RWPE2 (cell line): Measurements from ENCODE around the gene MCOLN1.

Experiments used
- ATAC-seq: fragments of 200-7000 bp; cut with Tn5 transposase; 3 replicates; pipeline ENCODE4 v1.9.1; 2021; ENCODE audit warnings: low read depth
- DNase-seq: peaks from one replicate; pipeline ENCODE4 v3.0.0-alpha.2; 2020; ENCODE audit warnings: low spot score
- H3K27ac ChIP-seq: fragments of 450-650 bp; 2 replicates; pipeline ENCODE4 v1.5.1; 2017; ENCODE audit warnings: mild to moderate bottlenecking; ENCODE audit not compliant: poor library complexity, severe bottlenecking
- H3K27me3 ChIP-seq: fragments of 250-450 bp; sonication (Bioruptor Pico); 2 replicates; pipeline ENCODE4 v1.5.1; 2021; ENCODE audit warnings: mild to moderate bottlenecking, moderate library complexity; ENCODE audit not compliant: insufficient read depth, poor library complexity, severe bottlenecking
- H3K36me3 ChIP-seq: fragments of 250-450 bp; sonication (Bioruptor Pico); 2 replicates; pipeline ENCODE4 v1.5.1; 2020; ENCODE audit warnings: low read depth, mild to moderate bottlenecking, moderate library complexity
- H3K4me1 ChIP-seq: fragments of 250-450 bp; sonication (Bioruptor Pico); 2 replicates; pipeline ENCODE4 v1.5.1; 2021; ENCODE audit warnings: mild to moderate bottlenecking, moderate library complexity; ENCODE audit not compliant: insufficient read depth, poor library complexity, severe bottlenecking
- H3K4me3 ChIP-seq: fragments of 250-450 bp; sonication (Bioruptor Pico); 2 replicates; pipeline ENCODE4 v1.5.1; 2021; ENCODE audit warnings: mild to moderate bottlenecking, moderate library complexity; ENCODE audit not compliant: severe bottlenecking
- H3K9me3 ChIP-seq: fragments of 250-450 bp; sonication (Bioruptor Pico); 2 replicates; pipeline ENCODE4 v1.5.1; 2021; ENCODE audit warnings: mild to moderate bottlenecking, moderate library complexity; ENCODE audit not compliant: severe bottlenecking
- TF ChIP-seq, protein P1 (sequence below): fragments of 450-650 bp; IDR thresholded peaks from one replicate; pipeline ENCODE4 v1.5.1; 2017; ENCODE audit warnings: mild to moderate bottlenecking, moderate library complexity; ENCODE audit not compliant: poor library complexity, severe bottlenecking

Gene MCOLN1

GRCh38 chr19:7561325-7561724 is 38.9 kb downstream of the MCOLN1 start:
- no peak for DNase-seq
- H3K4me1 ChIP-seq, result no peaks in the 10 kb centered on the region
- peaks cover 5% of the 10 kb centered on the region for H3K36me3 ChIP-seq
- no peak overlapping the region for H3K4me3 ChIP-seq
- TF ChIP-seq, protein P1, sequence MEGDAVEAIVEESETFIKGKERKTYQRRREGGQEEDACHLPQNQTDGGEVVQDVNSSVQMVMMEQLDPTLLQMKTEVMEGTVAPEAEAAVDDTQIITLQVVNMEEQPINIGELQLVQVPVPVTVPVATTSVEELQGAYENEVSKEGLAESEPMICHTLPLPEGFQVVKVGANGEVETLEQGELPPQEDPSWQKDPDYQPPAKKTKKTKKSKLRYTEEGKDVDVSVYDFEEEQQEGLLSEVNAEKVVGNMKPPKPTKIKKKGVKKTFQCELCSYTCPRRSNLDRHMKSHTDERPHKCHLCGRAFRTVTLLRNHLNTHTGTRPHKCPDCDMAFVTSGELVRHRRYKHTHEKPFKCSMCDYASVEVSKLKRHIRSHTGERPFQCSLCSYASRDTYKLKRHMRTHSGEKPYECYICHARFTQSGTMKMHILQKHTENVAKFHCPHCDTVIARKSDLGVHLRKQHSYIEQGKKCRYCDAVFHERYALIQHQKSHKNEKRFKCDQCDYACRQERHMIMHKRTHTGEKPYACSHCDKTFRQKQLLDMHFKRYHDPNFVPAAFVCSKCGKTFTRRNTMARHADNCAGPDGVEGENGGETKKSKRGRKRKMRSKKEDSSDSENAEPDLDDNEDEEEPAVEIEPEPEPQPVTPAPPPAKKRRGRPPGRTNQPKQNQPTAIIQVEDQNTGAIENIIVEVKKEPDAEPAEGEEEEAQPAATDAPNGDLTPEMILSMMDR, result no peak
- no peaks in the 10 kb centered on the region for H3K9me3 ChIP-seq
- no peak for ATAC-seq
- no peaks in the 10 kb centered on the region for H3K27me3 ChIP-seq
- H3K27ac ChIP-seq, result no peak overlapping the region

DNA sequence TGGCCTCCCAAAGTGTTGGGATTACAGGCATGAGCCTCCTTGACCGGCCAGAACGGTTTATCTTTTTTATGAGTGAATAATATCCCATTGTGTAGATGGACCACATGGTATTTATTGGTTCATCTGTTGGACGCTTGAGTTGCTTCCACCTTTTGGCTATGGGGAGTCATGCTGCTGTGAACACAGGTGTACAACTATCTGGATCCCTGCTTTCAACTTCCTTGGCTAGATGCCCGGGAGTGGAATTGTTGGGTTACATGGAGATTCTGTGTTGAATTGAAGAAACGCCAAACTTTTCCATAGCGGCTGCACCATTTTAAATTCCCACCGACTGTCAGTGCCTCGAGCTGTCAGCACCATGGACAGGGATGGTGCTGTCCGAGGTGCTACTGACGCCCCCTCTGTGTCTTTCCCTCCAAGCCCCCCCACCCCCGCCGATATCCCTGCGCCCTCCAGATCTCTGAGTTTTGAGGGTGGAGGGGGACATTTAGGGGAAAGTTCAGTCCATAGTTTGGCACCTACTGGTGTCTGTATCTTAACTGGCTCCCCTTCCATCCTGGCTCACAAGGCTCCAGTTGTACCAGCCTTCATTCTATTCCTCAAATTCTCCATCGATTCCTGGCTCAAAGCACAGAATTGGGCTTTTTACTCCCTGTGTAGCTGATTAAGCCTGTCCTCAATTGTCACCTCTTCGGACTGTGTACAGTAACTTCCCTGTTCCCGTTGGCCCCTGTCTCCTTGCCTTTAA is 40.4 kb downstream of the MCOLN1 start:
- Histone ChIP-seq H3K9me3 (no peaks in the 10 kb centered on the region), H3K4me1 (no peaks in the 10 kb centered on the region), H3K4me3 (no peak overlapping the region), H3K27ac (no peak overlapping the region), H3K27me3 (no peaks in the 10 kb centered on the region), H3K36me3 (peaks cover 3% of the 10 kb centered on the region)
- no peak for ATAC-seq
- DNase-seq, result no peak
- TF ChIP-seq, protein P1, result no peak

DNA sequence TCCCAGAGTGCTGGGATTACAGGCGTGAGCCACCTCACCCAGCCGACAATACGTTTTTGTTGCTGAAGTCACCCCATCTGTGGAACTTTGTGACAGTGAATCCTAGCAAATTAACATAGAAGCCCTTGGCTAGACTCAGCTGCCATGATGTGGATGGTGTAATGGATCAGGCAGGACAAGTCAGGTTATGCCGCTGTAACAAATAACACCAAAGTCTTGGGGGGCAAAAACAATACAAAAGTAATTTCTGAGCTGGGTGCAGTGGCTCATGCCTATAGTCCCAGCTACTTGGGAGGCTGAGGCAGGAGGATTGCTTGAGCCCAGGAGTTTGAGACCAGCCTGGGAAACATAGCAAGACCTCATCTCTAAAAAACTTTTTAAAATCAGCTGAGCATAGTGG is 42.4 kb downstream of the MCOLN1 start:
- no peak overlapping the region for H3K27ac ChIP-seq
- ATAC-seq (no peak), DNase-seq (no peak)
- no peaks in the 10 kb centered on the region for H3K9me3 ChIP-seq
- H3K4me3 ChIP-seq, result no peak overlapping the region
- H3K36me3 ChIP-seq, result no peaks in the 10 kb centered on the region
- H3K27me3 ChIP-seq, result no peaks in the 10 kb centered on the region
- TF ChIP-seq, protein P1, result no peak
- no peaks in the 10 kb centered on the region for H3K4me1 ChIP-seq

- no peak for DNase-seq
- no peak for ATAC-seq
- Histone ChIP-seq H3K4me1 (no peaks in the 10 kb centered on the region), H3K36me3 (no peaks in the 10 kb centered on the region), H3K27me3 (no peaks in the 10 kb centered on the region), H3K27ac (no peak overlapping the region), H3K4me3 (no peak overlapping the region), H3K9me3 (no peaks in the 10 kb centered on the region)
- TF ChIP-seq, protein P1, result no peak
Observed at GRCh38 chr19:7565332-7565731, 42.9 kb downstream of the MCOLN1 start.

DNA sequence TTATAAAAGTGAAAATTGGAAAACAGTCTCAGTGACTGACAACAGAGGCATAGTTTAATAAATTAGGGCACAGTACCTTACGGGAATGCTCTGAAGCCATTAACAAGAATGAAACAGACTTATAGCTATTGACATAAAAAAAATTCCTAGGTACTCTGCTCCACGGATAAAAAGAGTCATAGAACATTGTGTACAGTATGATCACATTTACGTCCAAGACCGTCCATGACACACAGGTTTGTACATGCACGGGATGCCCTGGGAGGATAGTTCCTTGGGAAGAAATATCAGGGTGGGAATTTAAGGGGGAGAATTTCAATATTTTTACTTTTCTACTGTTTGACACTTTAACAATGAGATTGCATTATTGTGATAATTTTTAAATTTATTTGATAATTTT is 48.3 kb downstream of the MCOLN1 start:
- Histone ChIP-seq H3K4me3 (no peak overlapping the region), H3K4me1 (peaks cover 5% of the 10 kb centered on the region), H3K36me3 (no peaks in the 10 kb centered on the region), H3K9me3 (no peaks in the 10 kb centered on the region), H3K27ac (no peak overlapping the region), H3K27me3 (no peaks in the 10 kb centered on the region)
- DNase-seq, result no peak
- TF ChIP-seq, protein P1, result no peak
- 0 out of 3 replicates have a peak, but pooled peaks have one; percentile 33 for ATAC-seq
